H1 (cell line): ENCODE measurements around the gene CPSF4. TPM values are rescaled to one million over a fixed set of nuclear protein-coding genes. Genes with fewer than 3 reads are reported as not detected.

Experiments
- BACH1 ChIP-seq: IDR thresholded peaks from 2 replicates; pipeline ENCODE4 v1.6.1; 2012; ENCODE audit warnings: low read length, improper control_type of control experiment
- CHD7 ChIP-seq: fragments of 300-600 bp; sonication (generic); IDR thresholded peaks from 2 replicates; pipeline ENCODE4 v1.7.1; 2012; ENCODE audit warnings: low read length, moderate library complexity, mild to moderate bottlenecking, inconsistent platforms; ENCODE audit not compliant: insufficient replicate concordance
- CTBP2 ChIP-seq: IDR thresholded peaks from 2 replicates; pipeline ENCODE4 v1.7.0; 2011; ENCODE audit warnings: borderline replicate concordance, mild to moderate bottlenecking, moderate library complexity, mixed read lengths, low read length; ENCODE audit not compliant: insufficient read depth, insufficient read length
- CTCF ChIP-seq, 3 experiments: IDR thresholded peaks; 1 replicate in 2 of 3; 2 replicates in 1 of 3; pipeline versions ENCODE4 v1.5.1 to v1.6.1; 2011; ENCODE audit warnings: low read length in 3 of 3, mild to moderate bottlenecking in 3 of 3, inconsistent platforms in 2 of 3, low read depth in 1 of 3, moderate library complexity in 1 of 3; ENCODE audit not compliant: insufficient read depth in 1 of 3; ENCODE audit errors: control extremely low read depth in 1 of 3
- KDM5A ChIP-seq: fragments of 200-600 bp; IDR thresholded peaks from 2 replicates; pipeline ENCODE4 v1.7.1; 2012; ENCODE audit warnings: mild to moderate bottlenecking, low read length, inconsistent platforms, mixed read lengths
- polyA plus RNA-seq, 7 experiments: library from polyadenylated mRNA; depleted of rRNA in 3 of 7; stranded (reverse) in 5 of 7; unstranded in 2 of 7; fragments of >200 nt in 5 of 7; fragments of 200-250 nt in 2 of 7; gene quantifications; 1 replicate in 5 of 7; 2 replicates in 1 of 7; 4 replicates in 1 of 7; pipeline versions ENCODE4 v1.2.1 to v1.2.3, GENCODE V29; 2011 to 2013; ENCODE audit warnings: missing spikeins in 2 of 7, mixed read lengths in 2 of 7
- total RNA-seq: library from RNA; stranded (reverse); fragmentation: NEBNext Ultra II Directional; extraction: Animal tissue kit (Norgen Biotek cat#: 25700); gene quantifications from 2 replicates; pipeline ENCODE4 v1.2.1, GENCODE V29; 2021

CPSF4 gene
- total and polyA plus RNA-seq, 2 of the 8 experiments (the other 6 are each of a cell fraction or from before 2014, with no cell fraction given) = 77.5 to 103 TPM

- TF ChIP-seq CHD7 = no peak
- no peak for TF ChIP-seq BACH1
- no peak for TF ChIP-seq KDM5A
- TF ChIP-seq CTCF (IDR thresholded peaks at IDR 0.05; ENCODE audit: control extremely low read depth in 1 of 3, insufficient read depth in 1 of 3, low read depth in 1 of 3, low read length in 3 of 3) = peak; percentile 52 to 82 (median 61)
- TF ChIP-seq CTBP2 = no peak
These were observed 20.3 kb downstream of the CPSF4 start (continued) for GRCh38 chr7:99459087-99459486.
